ENCODE measurements around the gene CXorf58.
"Not testable (repeated sequence)": the region's sequence is repeated elsewhere in the genome, so short reads cannot be mapped to it uniquely, and the experiment has no call there.

The CXorf58 gene

GRCh38 chrX:23964191-23964590 lies 56.4 kb downstream of the CXorf58 start:
- no peak for DNase-seq

DNA sequence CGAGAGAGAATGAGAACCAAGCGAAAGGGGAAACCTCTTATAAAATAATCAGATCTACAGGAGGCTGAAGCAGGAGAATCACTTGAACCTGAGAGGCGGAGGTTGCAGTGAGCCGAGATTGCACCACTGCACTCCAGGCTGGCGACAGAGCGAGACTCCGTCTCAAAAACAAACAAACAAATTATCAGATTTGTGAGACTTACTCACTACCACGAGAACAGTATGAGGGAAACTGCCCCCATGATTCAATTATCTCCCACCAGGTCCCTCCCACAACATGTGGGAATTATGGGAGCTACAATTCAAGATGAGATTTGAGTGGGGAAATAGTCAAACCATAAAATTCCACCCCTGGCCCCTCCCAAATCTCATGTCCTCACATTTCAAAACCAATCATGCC lies 57.8 kb downstream of the CXorf58 start:
- not testable (repeated sequence) for DNase-seq

DNA sequence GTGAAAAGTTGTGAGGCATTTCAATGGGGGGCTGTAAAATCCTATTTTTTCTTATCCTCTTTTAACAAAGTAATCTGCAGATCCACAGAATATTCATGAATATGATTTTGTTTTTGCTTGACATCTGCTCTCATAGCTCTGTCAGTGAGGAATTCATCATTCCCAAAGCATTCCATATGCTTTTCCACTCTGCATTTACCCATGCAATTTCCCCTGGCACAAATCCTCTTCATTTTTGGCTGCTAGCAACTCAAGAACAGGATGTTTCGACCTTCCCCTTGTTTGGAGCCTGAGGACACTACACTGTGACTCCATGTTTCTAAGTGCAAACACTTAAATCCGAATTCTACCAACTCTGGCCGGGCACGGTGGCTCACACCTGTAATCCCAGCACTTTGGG lies 70.7 kb downstream of the CXorf58 start:
- no peak for DNase-seq

GRCh38 chrX:23980011-23980441 lies 72.2 kb downstream of the CXorf58 start:
- no peak for DNase-seq

GRCh38 chrX:23981222-23981621 lies 73.4 kb downstream of the CXorf58 start:
- no peak for DNase-seq

DNA sequence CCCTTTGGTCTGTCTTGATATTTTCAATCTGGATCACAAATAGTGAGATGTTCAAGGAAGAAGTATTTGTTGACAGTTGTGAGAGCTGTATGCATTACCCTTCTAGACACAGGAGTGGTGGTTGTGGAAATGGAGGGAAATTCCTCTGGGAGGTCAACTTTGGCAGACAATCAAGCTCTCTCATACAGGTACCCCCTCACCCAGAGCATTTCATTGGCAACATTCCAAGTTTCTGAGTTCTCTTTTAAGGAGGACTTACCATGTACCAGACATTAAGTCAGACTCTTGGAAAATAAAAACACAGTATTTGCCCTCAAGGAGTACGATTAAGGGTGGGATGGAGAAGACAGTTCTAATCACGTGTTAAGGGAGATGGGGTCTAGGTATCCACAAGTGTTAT lies 73.9 kb downstream of the CXorf58 start:
- no peak for DNase-seq

DNA sequence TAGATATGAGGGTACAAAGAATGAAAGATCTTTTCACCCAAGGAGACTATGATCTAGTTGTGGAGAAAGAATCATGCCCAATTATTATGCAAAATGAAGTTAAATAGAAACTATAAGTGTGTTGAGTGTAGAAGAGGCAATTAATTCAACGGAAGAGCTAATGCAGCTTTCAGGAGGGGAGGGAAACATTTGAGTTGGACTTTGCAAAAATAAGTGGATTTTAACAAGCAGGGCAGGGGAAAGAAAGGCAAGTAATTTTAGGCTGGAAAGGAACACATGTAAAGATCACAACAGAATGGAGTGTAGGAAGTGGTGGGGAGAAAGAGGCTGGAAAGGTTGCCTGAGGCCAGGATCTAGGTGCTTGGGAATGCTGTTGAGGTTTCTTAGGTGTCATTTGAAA lies 75.1 kb downstream of the CXorf58 start:
- DNase-seq = no peak
